HepG2 (cell line): ENCODE results near the gene KBTBD13. TPM values are rescaled to one million over a fixed set of nuclear protein-coding genes. Genes with fewer than 3 reads are reported as not detected.

Source experiments
- ATAC-seq: fragments of 200-7000 bp; cut with Tn5 transposase; 3 replicates; pipeline ENCODE4 v1.9.1; 2020; ENCODE audit warnings: mild to moderate bottlenecking, moderate library complexity
- BruUV-seq: library from RNA; stranded (reverse); fragments of 400-500 nt; replicated peaks from 2 replicates; lab custom pipeline; 2021; lab: Mats Ljungman, UMichigan
- CTCF ChIA-PET: fragments of 300-600 bp; formaldehyde crosslinking; extraction: SDS; loops from one replicate; lab custom pipeline; 2021; ENCODE audit warnings: low total read pairs, inconsistent platforms, low intra/inter-chr PET ratio; lab: Yijun Ruan, JAX
- POLR2A ChIA-PET: fragments of 350-600 bp; sonication (Branson Sonifier 250); formaldehyde crosslinking; loops from one replicate; lab custom pipeline; 2020; ENCODE audit warnings: antibody characterized with exemption, inconsistent platforms; lab: Yijun Ruan, JAX
- DNase-seq: peaks from one replicate; pipeline ENCODE4 v3.0.0-alpha.2; 2015; ENCODE audit warnings: low spot score
- FAIRE-seq: peaks from 3 replicates; lab custom pipeline; 2011; peaks lifted over from hg19 to GRCh38; lab: Jason Lieb, UNC
- H2AFZ ChIP-seq: one replicate; pipeline ENCODE4 v1.6.1; 2011; ENCODE audit warnings: low read length, inconsistent platforms
- H3K27ac ChIP-seq: fragments of 300-600 bp; 3 replicates; pipeline ENCODE4 v1.8.0; 2011; ENCODE audit warnings: mixed run types, mild to moderate bottlenecking, mixed read lengths, low read length, inconsistent platforms; ENCODE audit not compliant: insufficient read depth; ENCODE audit errors: extremely low read length
- H3K27me3 ChIP-seq, 2 experiments: fragments of 200-600 bp in 1 of 2; 2 replicates in 1 of 2; 3 replicates in 1 of 2; pipeline versions ENCODE4 v1.6.0 to v1.8.0; 2011; ENCODE audit warnings: low read length in 2 of 2, mild to moderate bottlenecking in 2 of 2, moderate library complexity in 2 of 2, inconsistent platforms in 1 of 2; ENCODE audit not compliant: insufficient read depth in 2 of 2, control insufficient read depth in 1 of 2
- H3K36me3 ChIP-seq, 2 experiments: fragments of 200-600 bp in 1 of 2; replicated peaks in 1 of 2; 2 replicates in 1 of 2; 3 replicates in 1 of 2; pipeline versions ENCODE4 v1.5.1 to v1.8.0; 2011; ENCODE audit warnings: low read length in 2 of 2, inconsistent platforms in 1 of 2; ENCODE audit not compliant: insufficient read depth in 2 of 2, control insufficient read depth in 1 of 2
- H3K4me1 ChIP-seq: 2 replicates; pipeline ENCODE4 v1.5.1; 2012; ENCODE audit warnings: low read length, inconsistent platforms; ENCODE audit not compliant: insufficient read depth
- H3K4me2 ChIP-seq: 2 replicates; pipeline ENCODE4 v1.6.0; 2011; ENCODE audit warnings: low read depth, low read length, inconsistent platforms
- H3K4me3 ChIP-seq, 3 experiments: fragments of 200-600 bp in 1 of 3; sonication (generic), shearing (Covaris generic) in 1 of 3; replicated peaks in 1 of 3; 2 replicates each; pipeline ENCODE4 v1.5.1; 2011 to 2016; ENCODE audit warnings: low read length in 3 of 3, inconsistent platforms in 2 of 3, low read depth in 2 of 3, mild to moderate bottlenecking in 2 of 3, control low read depth in 1 of 3, mixed read lengths in 1 of 3; ENCODE audit not compliant: insufficient read depth in 1 of 3
- H3K79me2 ChIP-seq: one replicate; pipeline ENCODE4 v1.6.1; 2011; ENCODE audit warnings: low read length, inconsistent platforms; ENCODE audit not compliant: insufficient read depth
- H3K9ac ChIP-seq: 2 replicates; pipeline ENCODE4 v1.6.0; 2011; ENCODE audit warnings: mild to moderate bottlenecking, low read depth, low read length, inconsistent platforms; ENCODE audit not compliant: insufficient read depth
- H3K9me3 ChIP-seq: 2 replicates; pipeline ENCODE4 v1.5.1; 2012; ENCODE audit warnings: mild to moderate bottlenecking, low read length
- H4K20me1 ChIP-seq: 2 replicates; pipeline ENCODE4 v1.6.0; 2011; ENCODE audit warnings: inconsistent platforms, mild to moderate bottlenecking, low read length, moderate library complexity; ENCODE audit not compliant: insufficient read depth
- ATF4 ChIP-seq, 2 experiments: fragments of 450-650 bp in 1 of 2; sonication (generic) in 1 of 2; formaldehyde crosslinking; IDR thresholded peaks; 2 replicates each; pipeline versions ENCODE4 v1.5.0 to v1.8.0; 2020 to 2022; ENCODE audit warnings: mild to moderate bottlenecking in 1 of 2, missing genetic modification reagents in 1 of 2
- ATF6 ChIP-seq: sonication (generic); formaldehyde crosslinking; conservative IDR thresholded peaks from 2 replicates; pipeline ENCODE4 v1.4.0; 2020; ENCODE audit warnings: missing genetic modification reagents
- ELF1 ChIP-seq: sonication (generic); formaldehyde crosslinking; IDR thresholded peaks from 2 replicates; pipeline ENCODE4 v1.4.0; 2020; ENCODE audit warnings: missing genetic modification reagents
- MEF2D ChIP-seq: sonication (generic); formaldehyde crosslinking; IDR thresholded peaks from 2 replicates; pipeline ENCODE4 v1.5.1; 2020; ENCODE audit warnings: mild to moderate bottlenecking, missing genetic modification reagents
- RELA ChIP-seq: sonication (generic); formaldehyde crosslinking; IDR thresholded peaks from 2 replicates; pipeline ENCODE4 v1.4.0; 2020; ENCODE audit warnings: missing genetic modification reagents
- SOX13 ChIP-seq, 3 experiments: fragments of 450-650 bp in 1 of 3; sonication (generic) in 1 of 3; formaldehyde crosslinking in 1 of 3; IDR thresholded peaks in 2 of 3; conservative IDR thresholded peaks in 1 of 3; 2 replicates each; pipeline versions ENCODE4 v1.5.0 to v1.6.1; 2016 to 2020; ENCODE audit warnings: antibody characterized with exemption in 1 of 3, mild to moderate bottlenecking in 1 of 3, missing compliant biosample characterization in 1 of 3, missing genetic modification reagents in 1 of 3, moderate library complexity in 1 of 3
- SUZ12 ChIP-seq: fragments of 150-350 bp; IDR thresholded peaks from 2 replicates; pipeline ENCODE4 v1.6.1; 2014; ENCODE audit warnings: low read depth, low read length
- THAP7 ChIP-seq: sonication (generic); formaldehyde crosslinking; IDR thresholded peaks from 2 replicates; pipeline ENCODE4 v1.8.1; 2023; ENCODE audit warnings: mild to moderate bottlenecking, missing genetic modification reagents
- ZBTB3 ChIP-seq: sonication (generic); formaldehyde crosslinking; IDR thresholded peaks from 2 replicates; pipeline ENCODE4 v1.4.0; 2020; ENCODE audit warnings: low read depth, mild to moderate bottlenecking, moderate library complexity, missing genetic modification reagents, borderline replicate concordance
- ZFP36L1 ChIP-seq: sonication (generic); formaldehyde crosslinking; IDR thresholded peaks from 2 replicates; pipeline ENCODE4 v1.8.0; 2022; ENCODE audit warnings: mild to moderate bottlenecking, missing genetic modification reagents, moderate library complexity
- ZNF124 ChIP-seq: sonication (generic); formaldehyde crosslinking; IDR thresholded peaks from 2 replicates; pipeline ENCODE4 v1.4.0; 2020; ENCODE audit warnings: missing genetic modification reagents
- ZNF44 ChIP-seq: sonication (generic); formaldehyde crosslinking; IDR thresholded peaks from 2 replicates; pipeline ENCODE4 v1.5.1; 2020; ENCODE audit warnings: mild to moderate bottlenecking, missing genetic modification reagents
- ZNF446 ChIP-seq: sonication (generic); formaldehyde crosslinking; IDR thresholded peaks from 2 replicates; pipeline ENCODE4 v1.5.0; 2020; ENCODE audit warnings: mild to moderate bottlenecking, missing genetic modification reagents
- ZNF547 ChIP-seq: sonication (generic); formaldehyde crosslinking; IDR thresholded peaks from 2 replicates; pipeline ENCODE4 v1.5.1; 2020; ENCODE audit warnings: mild to moderate bottlenecking, missing genetic modification reagents
- ZNF790 ChIP-seq: sonication (generic); formaldehyde crosslinking; IDR thresholded peaks from 2 replicates; pipeline ENCODE4 v1.8.0; 2022; ENCODE audit warnings: missing genetic modification reagents, mild to moderate bottlenecking, borderline replicate concordance
- ZNF891 ChIP-seq: sonication (generic); formaldehyde crosslinking; IDR thresholded peaks from 2 replicates; pipeline ENCODE4 v1.5.0; 2020; ENCODE audit warnings: mild to moderate bottlenecking, missing genetic modification reagents
- WGBS: methylation state at CpG from one replicate; pipeline ENCODE4 v1.1.6; 2017; ENCODE audit warnings: low lambda C conversion rate; 5-methylcytosine and 5-hydroxymethylcytosine counted together
- in situ Hi-C: cut with HindIII; loops from 2 replicates; pipeline ENCODE4 v1.10.0; 2017; ENCODE audit warnings: low pct_unique_long_range_greater_than_20kb; ENCODE audit not compliant: extremely low pct_ligation_motif_present
- intact Hi-C: fragments of 100-400 bp; cut with micrococcal nuclease; formaldehyde crosslinking; loops from one replicate; pipeline ENCODE4 v1.10.0; 2022; ENCODE audit not compliant: unreplicated experiment
- polyA plus RNA-seq, 8 experiments: library from polyadenylated mRNA; depleted of rRNA in 3 of 8; stranded (reverse) in 7 of 8; unstranded in 1 of 8; fragments of >200 nt; fragmentation: Illumina TruSeq in 4 of 8; extraction: Trizol in 4 of 8; gene quantifications; 2 replicates each; pipeline versions ENCODE4 v1.2.1 to v1.2.3, GENCODE V29; 2011 to 2016; ENCODE audit warnings: low read depth in 4 of 8, missing spikeins in 1 of 8, mixed read lengths in 1 of 8; ENCODE audit not compliant: insufficient read depth in 1 of 8
- total RNA-seq, 5 experiments: library from RNA; depleted of rRNA; stranded (reverse); fragments of >200 nt; fragmentation: Illumina TruSeq; extraction: Trizol; gene quantifications; 2 replicates each; pipeline ENCODE4 v1.2.3, GENCODE V29; 2016; ENCODE audit warnings: low read depth in 1 of 5

Gene KBTBD13
- total and polyA plus RNA-seq, 2 of the 13 experiments (the other 11 are each of a cell fraction or from before 2014, with no cell fraction given), result not detected

- FAIRE-seq (peak; percentile 97), ATAC-seq (peak; percentile 94), DNase-seq (peak; percentile 95)
- Histone ChIP-seq H2AFZ (peak overlapping the region; percentile 82), H3K9ac (peak overlapping the region; percentile 23; the same call in 1 of the 2 replicates), H3K9me3 (no peaks in the 10 kb centered on the region), H4K20me1 (no peaks in the 10 kb centered on the region), H3K27me3 (no peaks in the 10 kb centered on the region; a peak in 1 of 5 replicates), H3K4me2 (peak overlapping the region; percentile 70), H3K27ac (peak overlapping the region; percentile 31), H3K36me3 (no peaks in the 10 kb centered on the region), H3K79me2 (peaks cover 10% of the 10 kb centered on the region), H3K4me3 (peak overlapping the region; percentile 32 to 52 (median 34); a peak in 5 of 6 replicates), H3K4me1 (peaks cover 64% of the 10 kb centered on the region)
- ChIA-PET POLR2A (interaction anchor here (0.7 to 1.5 kb wide), 6 partner anchors 12 to 267 kb away, joined by 3 to 7 read pairs (median 4); partner anchors contain the start of genes CLPX and SLC51B), CTCF (interaction anchor here (0.7 to 3.1 kb wide), 14 partner anchors 18 to 302 kb away, joined by 3 to 56 read pairs (median 5); no protein-coding TSS in a partner anchor)
- in situ Hi-C loops, result loop anchor here (10.0 kb wide), 2 partner anchors 52 to 262 kb away; partner anchors contain the start of gene RNU5A-1
- no TSS peak for BruUV-seq
- intact Hi-C loops, result loop anchor here (1.0 to 10.0 kb wide), 8 partner anchors 12 to 264 kb away; partner anchors contain the start of genes CLPX, RNU5A-1 and SLC51B
- WGBS, result under 1% methylated on average over 6 of the region's 13 CpGs
- TF ChIP-seq ZNF547 (CRISPR knock-in tag) (no peak), ZNF44 (CRISPR knock-in tag) (no peak), ZNF446 (CRISPR knock-in tag) (no peak), ATF4 (CRISPR knock-in tag; IDR thresholded peaks at IDR 0.05) (0 out of 4 replicates have a peak, but pooled peaks of 1 of the 2 experiments have one; percentile 3), ZFP36L1 (no peak), ELF1 (CRISPR knock-in tag) (peak; percentile 46; the same call in 1 of the 2 replicates), MEF2D (CRISPR knock-in tag) (peak; percentile 14; the same call in 1 of the 2 replicates), ZBTB3 (CRISPR knock-in tag) (no peak), SOX13 (IDR thresholded peaks at IDR 0.05) (no peak), SOX13 (CRISPR knock-in tag; conservative IDR thresholded peaks at IDR 0.05 in 1 of 2, IDR thresholded peaks at IDR 0.05 in 1 of 2) (peak in 1 of 2 experiments; percentile 54; a peak in 1 of 4 replicates), ATF6 (CRISPR knock-in tag) (no peak), ZNF891 (no peak), ZNF790 (CRISPR knock-in tag) (no peak), RELA (CRISPR knock-in tag) (no peak), THAP7 (CRISPR knock-in tag) (peak; percentile 65; the same call in 1 of the 2 replicates), ZNF124 (CRISPR knock-in tag) (no peak), SUZ12 (no peak)
These were observed 43.6 kb upstream of the KBTBD13 start for GRCh38 chr15:65032801-65033537.
